HepG2 (cell line): ENCODE measurements around the gene LZTS2. TPM values are rescaled to one million over a fixed set of nuclear protein-coding genes. Genes with fewer than 3 reads are reported as not detected.

Source experiments
- EHMT2 ChIP-seq: fragments of 200-600 bp; sonication (generic); IDR thresholded peaks from 2 replicates; pipeline ENCODE4 v1.7.0; 2017; ENCODE audit warnings: antibody characterized with exemption, low read depth, low read length, borderline replicate concordance
- ERF ChIP-seq: IDR thresholded peaks from 2 replicates; pipeline ENCODE4 v1.6.1; 2018; ENCODE audit warnings: missing biosample characterization, missing genetic modification reagents
- ETV5 ChIP-seq: IDR thresholded peaks from 2 replicates; pipeline ENCODE4 v1.6.1; 2018; ENCODE audit warnings: missing biosample characterization, missing genetic modification reagents, inconsistent platforms, borderline replicate concordance
- HNRNPLL ChIP-seq: fragments of 200-400 bp; formaldehyde crosslinking; IDR thresholded peaks from 2 replicates; pipeline ENCODE4 v1.6.1; 2017; ENCODE audit warnings: mild to moderate bottlenecking, low read depth, low read length; ENCODE audit not compliant: poor library complexity, severe bottlenecking
- IRX3 ChIP-seq: sonication (generic); formaldehyde crosslinking; IDR thresholded peaks from 2 replicates; pipeline ENCODE4 v1.8.1; 2023; ENCODE audit warnings: mild to moderate bottlenecking, low read depth, missing genetic modification reagents, borderline replicate concordance
- MXD4 ChIP-seq: IDR thresholded peaks from 2 replicates; pipeline ENCODE4 v1.6.1; 2016; ENCODE audit warnings: mild to moderate bottlenecking, missing biosample characterization, missing genetic modification reagents
- PAF1 ChIP-seq: IDR thresholded peaks from 2 replicates; pipeline ENCODE4 v1.6.1; 2016; ENCODE audit warnings: missing genetic modification reagents, missing compliant biosample characterization
- PAWR ChIP-seq: sonication (generic); formaldehyde crosslinking; IDR thresholded peaks from 2 replicates; pipeline ENCODE4 v1.4.0; 2020; ENCODE audit warnings: missing genetic modification reagents, mild to moderate bottlenecking, borderline replicate concordance
- POLR2A ChIP-seq, 2 experiments: IDR thresholded peaks; 2 replicates each; pipeline ENCODE4 v1.6.1; 2011; ENCODE audit warnings: low read depth in 2 of 2, low read length in 2 of 2, mild to moderate bottlenecking in 1 of 2, moderate library complexity in 1 of 2; ENCODE audit not compliant: insufficient read depth in 1 of 2
- SNAPC2 ChIP-seq: sonication (generic); formaldehyde crosslinking; IDR thresholded peaks from 2 replicates; pipeline ENCODE4 v1.8.1; 2022; ENCODE audit warnings: mild to moderate bottlenecking, missing genetic modification reagents
- STAT5B ChIP-seq: sonication (generic); formaldehyde crosslinking; IDR thresholded peaks from 2 replicates; pipeline ENCODE4 v1.4.0; 2020; ENCODE audit warnings: missing genetic modification reagents
- TOPORS ChIP-seq: sonication (generic); formaldehyde crosslinking; IDR thresholded peaks from 2 replicates; pipeline ENCODE4 v1.8.0; 2023; ENCODE audit warnings: mild to moderate bottlenecking, missing genetic modification reagents
- TSC22D2 ChIP-seq: sonication (generic); formaldehyde crosslinking; IDR thresholded peaks from 2 replicates; pipeline ENCODE4 v1.5.1; 2020; ENCODE audit warnings: missing genetic modification reagents, mild to moderate bottlenecking, borderline replicate concordance
- ZFP62 ChIP-seq: sonication (generic); formaldehyde crosslinking; IDR thresholded peaks from 2 replicates; pipeline ENCODE4 v1.4.0; 2020; ENCODE audit warnings: missing genetic modification reagents
- ZMYM2 ChIP-seq: sonication (generic); formaldehyde crosslinking; IDR thresholded peaks from 2 replicates; pipeline ENCODE4 v1.8.0; 2022; ENCODE audit warnings: mild to moderate bottlenecking, missing genetic modification reagents
- ZNF274 ChIP-seq: sonication (generic); formaldehyde crosslinking; IDR thresholded peaks from 2 replicates; pipeline ENCODE4 v1.5.1; 2020; ENCODE audit warnings: mild to moderate bottlenecking, missing genetic modification reagents
- ZNF317 ChIP-seq: sonication (generic); formaldehyde crosslinking; IDR thresholded peaks from 2 replicates; pipeline ENCODE4 v1.5.0; 2020; ENCODE audit warnings: mild to moderate bottlenecking, missing genetic modification reagents
- ZNF335 ChIP-seq: sonication (generic); formaldehyde crosslinking; IDR thresholded peaks from 2 replicates; pipeline ENCODE4 v1.4.0; 2020; ENCODE audit warnings: missing genetic modification reagents
- ZNF549 ChIP-seq: sonication (generic); formaldehyde crosslinking; IDR thresholded peaks from 2 replicates; pipeline ENCODE4 v1.5.0; 2020; ENCODE audit warnings: missing genetic modification reagents
- ZNF577 ChIP-seq: sonication (generic); formaldehyde crosslinking; IDR thresholded peaks from 2 replicates; pipeline ENCODE4 v1.4.0; 2020; ENCODE audit warnings: mild to moderate bottlenecking, low read depth, missing genetic modification reagents, borderline replicate concordance
- ZNF724P ChIP-seq: sonication (generic); formaldehyde crosslinking; IDR thresholded peaks from 2 replicates; pipeline ENCODE4 v1.8.0; 2022; ENCODE audit warnings: missing genetic modification reagents, borderline replicate concordance
- ZNF792 ChIP-seq: IDR thresholded peaks from 2 replicates; pipeline ENCODE4 v1.6.1; 2016
- ZSCAN20 ChIP-seq: sonication (generic); formaldehyde crosslinking; IDR thresholded peaks from 2 replicates; pipeline ENCODE4 v1.4.0; 2020; ENCODE audit warnings: missing genetic modification reagents, mild to moderate bottlenecking, borderline replicate concordance
- ZZZ3 ChIP-seq: sonication (generic); formaldehyde crosslinking; IDR thresholded peaks from 2 replicates; pipeline ENCODE4 v1.4.0; 2020; ENCODE audit warnings: missing genetic modification reagents, mild to moderate bottlenecking, borderline replicate concordance
- polyA plus RNA-seq, 8 experiments: library from polyadenylated mRNA; depleted of rRNA in 3 of 8; stranded (reverse) in 7 of 8; unstranded in 1 of 8; fragments of >200 nt; fragmentation: Illumina TruSeq in 4 of 8; extraction: Trizol in 4 of 8; gene quantifications; 2 replicates each; pipeline versions ENCODE4 v1.2.1 to v1.2.3, GENCODE V29; 2011 to 2016; ENCODE audit warnings: low read depth in 4 of 8, missing spikeins in 1 of 8, mixed read lengths in 1 of 8; ENCODE audit not compliant: insufficient read depth in 1 of 8
- total RNA-seq, 5 experiments: library from RNA; depleted of rRNA; stranded (reverse); fragments of >200 nt; fragmentation: Illumina TruSeq; extraction: Trizol; gene quantifications; 2 replicates each; pipeline ENCODE4 v1.2.3, GENCODE V29; 2016; ENCODE audit warnings: low read depth in 1 of 5
- TF ChIP-seq, protein P1 (sequence below): sonication (generic); formaldehyde crosslinking; IDR thresholded peaks from 2 replicates; pipeline ENCODE4 v1.4.0; 2020; ENCODE audit warnings: mild to moderate bottlenecking, low read depth, missing genetic modification reagents
- TF ChIP-seq, protein P2 (sequence below): sonication (generic); formaldehyde crosslinking; conservative IDR thresholded peaks from 2 replicates; pipeline ENCODE4 v1.8.0; 2022; ENCODE audit warnings: mild to moderate bottlenecking, moderate library complexity, missing genetic modification reagents

LZTS2 gene
- total and polyA plus RNA-seq, 2 of the 13 experiments (the other 11 are each of a cell fraction or from before 2014, with no cell fraction given), result 43.6 to 65.6 TPM

DNA sequence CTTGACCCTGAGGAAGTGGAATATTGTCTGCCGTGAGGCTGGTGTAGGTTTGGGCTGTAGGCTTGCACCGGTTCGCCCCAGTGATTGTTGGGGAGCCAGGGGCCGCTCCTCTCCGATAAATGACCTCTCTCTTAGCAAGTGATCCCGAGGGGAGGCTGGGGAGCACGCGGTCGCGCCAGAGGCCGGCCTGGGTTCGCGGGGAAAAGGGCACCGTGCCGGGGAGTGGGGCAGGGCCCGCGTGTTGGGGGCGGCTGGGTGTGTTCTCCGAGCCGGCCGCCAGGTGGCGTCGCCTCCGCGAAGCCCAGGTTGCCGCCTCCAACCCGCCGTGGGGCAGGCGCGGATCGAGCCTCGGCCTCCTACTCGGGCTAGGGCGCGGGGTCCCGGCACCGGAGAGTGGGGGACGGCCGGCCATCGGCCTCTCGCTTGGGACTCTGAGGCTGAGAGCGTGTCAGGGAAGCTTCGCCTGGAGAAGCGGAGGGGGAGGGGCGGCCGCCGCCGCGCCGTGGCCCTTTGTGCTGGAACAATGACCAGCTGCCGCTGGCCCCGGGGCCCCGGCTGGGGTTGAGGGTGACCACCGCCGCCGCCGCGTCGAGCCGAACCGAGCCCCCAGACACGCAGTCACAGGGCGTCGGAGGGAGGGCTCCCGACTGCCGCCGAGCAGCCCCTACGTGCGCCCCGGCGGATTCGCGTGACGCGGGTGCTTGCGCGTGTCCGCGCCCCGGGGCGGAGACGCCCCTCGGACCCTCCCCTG lies 442 bp upstream of the LZTS2 start (continued):
- no peak; the same call in 1 of the 2 replicates for TF ChIP-seq IRX3
- 0 out of 2 replicates have a peak, but pooled peaks have one; percentile 42 for TF ChIP-seq ZSCAN20
- no peak; the same call in 1 of the 2 replicates for TF ChIP-seq PAF1
- 0 out of 2 replicates have a peak, but pooled peaks have one; percentile 32 for TF ChIP-seq ERF
- no peak for TF ChIP-seq STAT5B (CRISPR knock-in tag)
- TF ChIP-seq HNRNPLL, result no peak
- 0 out of 2 replicates have a peak, but pooled peaks have one; percentile 31 for TF ChIP-seq ZNF792 (CRISPR knock-in tag)
- no peak for TF ChIP-seq ZZZ3
- no peak; the same call in 1 of the 2 replicates for TF ChIP-seq ETV5 (CRISPR knock-in tag)
- TF ChIP-seq PAWR (CRISPR knock-in tag), result 0 out of 2 replicates have a peak, but pooled peaks have one; percentile 23
- peak in 1 of 2 experiments; percentile 64; a peak in 2 of 4 replicates for TF ChIP-seq POLR2A (IDR thresholded peaks at IDR 0.05; ENCODE audit: insufficient read depth in 1 of 2, low read depth in 2 of 2, low read length in 2 of 2)
- TF ChIP-seq TOPORS, result peak; percentile 78; the same call in 1 of the 2 replicates
- TF ChIP-seq ZMYM2, result no peak
- TF ChIP-seq, protein P1, sequence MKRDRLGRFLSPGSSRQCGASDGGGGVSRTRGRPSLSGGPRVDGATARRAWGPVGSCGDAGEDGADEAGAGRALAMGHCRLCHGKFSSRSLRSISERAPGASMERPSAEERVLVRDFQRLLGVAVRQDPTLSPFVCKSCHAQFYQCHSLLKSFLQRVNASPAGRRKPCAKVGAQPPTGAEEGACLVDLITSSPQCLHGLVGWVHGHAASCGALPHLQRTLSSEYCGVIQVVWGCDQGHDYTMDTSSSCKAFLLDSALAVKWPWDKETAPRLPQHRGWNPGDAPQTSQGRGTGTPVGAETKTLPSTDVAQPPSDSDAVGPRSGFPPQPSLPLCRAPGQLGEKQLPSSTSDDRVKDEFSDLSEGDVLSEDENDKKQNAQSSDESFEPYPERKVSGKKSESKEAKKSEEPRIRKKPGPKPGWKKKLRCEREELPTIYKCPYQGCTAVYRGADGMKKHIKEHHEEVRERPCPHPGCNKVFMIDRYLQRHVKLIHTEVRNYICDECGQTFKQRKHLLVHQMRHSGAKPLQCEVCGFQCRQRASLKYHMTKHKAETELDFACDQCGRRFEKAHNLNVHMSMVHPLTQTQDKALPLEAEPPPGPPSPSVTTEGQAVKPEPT, result no peak
- TF ChIP-seq SNAPC2 (CRISPR knock-in tag), result peak; percentile 80; the same call in 1 of the 2 replicates
- TF ChIP-seq ZNF549 (CRISPR knock-in tag), result no peak
- no peak for TF ChIP-seq ZNF577 (CRISPR knock-in tag)
- TF ChIP-seq ZNF724P (CRISPR knock-in tag), result no peak; the same call in 1 of the 2 replicates
- peak; percentile 53; the same call in 1 of the 2 replicates for TF ChIP-seq ZNF317
- TF ChIP-seq, protein P2, sequence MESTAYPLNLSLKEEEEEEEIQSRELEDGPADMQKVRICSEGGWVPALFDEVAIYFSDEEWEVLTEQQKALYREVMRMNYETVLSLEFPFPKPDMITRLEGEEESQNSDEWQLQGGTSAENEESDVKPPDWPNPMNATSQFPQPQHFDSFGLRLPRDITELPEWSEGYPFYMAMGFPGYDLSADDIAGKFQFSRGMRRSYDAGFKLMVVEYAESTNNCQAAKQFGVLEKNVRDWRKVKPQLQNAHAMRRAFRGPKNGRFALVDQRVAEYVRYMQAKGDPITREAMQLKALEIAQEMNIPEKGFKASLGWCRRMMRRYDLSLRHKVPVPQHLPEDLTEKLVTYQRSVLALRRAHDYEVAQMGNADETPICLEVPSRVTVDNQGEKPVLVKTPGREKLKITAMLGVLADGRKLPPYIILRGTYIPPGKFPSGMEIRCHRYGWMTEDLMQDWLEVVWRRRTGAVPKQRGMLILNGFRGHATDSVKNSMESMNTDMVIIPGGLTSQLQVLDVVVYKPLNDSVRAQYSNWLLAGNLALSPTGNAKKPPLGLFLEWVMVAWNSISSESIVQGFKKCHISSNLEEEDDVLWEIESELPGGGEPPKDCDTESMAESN, result peak; percentile 12; the same call in 1 of the 2 replicates
- no peak for TF ChIP-seq ZNF335 (CRISPR knock-in tag)
- TF ChIP-seq MXD4 (CRISPR knock-in tag), result peak; percentile 64; the same call in 1 of the 2 replicates
- peak; percentile 79 for TF ChIP-seq ZNF274 (CRISPR knock-in tag)
- no peak for TF ChIP-seq EHMT2
- TF ChIP-seq ZFP62 (CRISPR knock-in tag), result no peak
- no peak; the same call in 1 of the 2 replicates for TF ChIP-seq TSC22D2 (CRISPR knock-in tag)
